Neutrophil (primary cell): ENCODE results near the gene MEF2C.

Source experiments
- H3K27ac ChIP-seq: fragments of 200-600 bp; sonication (generic); 2 replicates; pipeline ENCODE4 v1.5.1; 2016; ENCODE audit warnings: mild to moderate bottlenecking, moderate library complexity
- H3K27me3 ChIP-seq: fragments of 200-600 bp; sonication (generic); 2 replicates; pipeline ENCODE4 v1.6.0; 2016; ENCODE audit warnings: mild to moderate bottlenecking
- H3K36me3 ChIP-seq: fragments of 200-600 bp; sonication (generic); 2 replicates; pipeline ENCODE4 v1.5.1; 2017
- H3K4me1 ChIP-seq, 2 experiments: fragments of 200-600 bp in 1 of 2; sonication (generic) in 1 of 2; 1 replicate in 1 of 2; 2 replicates in 1 of 2; pipeline versions ENCODE4 v1.5.1 to v1.6.1; 2013 to 2016; ENCODE audit warnings: low read depth in 1 of 2, low read length in 1 of 2, mild to moderate bottlenecking in 1 of 2, moderate library complexity in 1 of 2; ENCODE audit not compliant: control insufficient read depth in 1 of 2, insufficient read depth in 1 of 2
- H3K4me3 ChIP-seq, 2 experiments: fragments of 200-600 bp in 1 of 2; sonication (generic) in 1 of 2; 1 replicate in 1 of 2; 2 replicates in 1 of 2; pipeline ENCODE4 v1.5.1; 2013 to 2016; ENCODE audit warnings: low read depth in 1 of 2, low read length in 1 of 2, mild to moderate bottlenecking in 1 of 2, moderate library complexity in 1 of 2
- H3K9me3 ChIP-seq: fragments of 200-600 bp; sonication (generic); 2 replicates; pipeline ENCODE4 v1.5.1; 2016
- CTCF ChIP-seq: fragments of 200-600 bp; sonication (generic); IDR thresholded peaks from 2 replicates; pipeline ENCODE4 v1.5.1; 2016; ENCODE audit warnings: antibody characterized with exemption

MEF2C gene

GRCh38 chr5:88734983-88735382 is 148.0 kb downstream of the MEF2C start:
- no peak for TF ChIP-seq CTCF
- no peak overlapping the region for H3K4me3 ChIP-seq
- H3K27ac ChIP-seq = no peak overlapping the region
- H3K9me3 ChIP-seq = no peaks in the 10 kb centered on the region
- H3K36me3 ChIP-seq = no peaks in the 10 kb centered on the region
- H3K4me1 ChIP-seq = peaks cover 18 to 23% of the 10 kb centered on the region in 2 experiments
- no peaks in the 10 kb centered on the region for H3K27me3 ChIP-seq

GRCh38 chr5:88734191-88734640 is 148.8 kb downstream of the MEF2C start:
- TF ChIP-seq CTCF = no peak
- no peaks in the 10 kb centered on the region for H3K9me3 ChIP-seq
- H3K4me1 ChIP-seq = peaks cover 18 to 29% of the 10 kb centered on the region in 2 experiments
- no peaks in the 10 kb centered on the region for H3K36me3 ChIP-seq
- H3K27me3 ChIP-seq = no peaks in the 10 kb centered on the region
- H3K27ac ChIP-seq = peak overlapping the region; percentile 54
- peak overlapping the region; percentile 36 for H3K4me3 ChIP-seq

- Histone ChIP-seq H3K27me3 (no peaks in the 10 kb centered on the region), H3K4me1 (peaks cover 18 to 29% of the 10 kb centered on the region in 2 experiments), H3K4me3 (no peak overlapping the region), H3K27ac (peak overlapping the region; percentile 45), H3K9me3 (no peaks in the 10 kb centered on the region), H3K36me3 (no peaks in the 10 kb centered on the region)
- TF ChIP-seq CTCF = no peak
Measured at GRCh38 chr5:88732862-88733261, 150.1 kb downstream of the MEF2C start.

GRCh38 chr5:88732181-88732633 is 150.8 kb downstream of the MEF2C start:
- H3K27me3 ChIP-seq = no peaks in the 10 kb centered on the region
- peak overlapping the region; percentile 45 for H3K27ac ChIP-seq
- peaks cover 18 to 29% of the 10 kb centered on the region in 2 experiments for H3K4me1 ChIP-seq
- no peaks in the 10 kb centered on the region for H3K9me3 ChIP-seq
- no peak overlapping the region for H3K4me3 ChIP-seq
- H3K36me3 ChIP-seq = no peaks in the 10 kb centered on the region
- TF ChIP-seq CTCF = peak; percentile 28

- Histone ChIP-seq H3K27ac (no peak overlapping the region), H3K9me3 (no peaks in the 10 kb centered on the region), H3K4me1 (peaks cover 18 to 26% of the 10 kb centered on the region in 2 experiments), H3K27me3 (no peaks in the 10 kb centered on the region), H3K36me3 (no peaks in the 10 kb centered on the region), H3K4me3 (no peak overlapping the region)
- TF ChIP-seq CTCF = no peak
Measured at GRCh38 chr5:88729829-88730182, 153.2 kb downstream of the MEF2C start.
